Lower leg skin (tissue), 4 donors: ENCODE data around the gene TBX4. TPM values are rescaled to one million over a fixed set of nuclear protein-coding genes. Genes with fewer than 3 reads are reported as not detected.

ENCODE experiments used
- DNase-seq, 2 donors: peaks; one replicate each; pipeline ENCODE4 v3.0.0-alpha.2; 2019; ENCODE audit warnings: low spot score in 2 of 2
- H3K4me3 ChIP-seq: fragments of 200-600 bp; sonication (generic); 2 replicates; pipeline ENCODE4 v1.5.1; 2017; ENCODE audit warnings: mild to moderate bottlenecking, low read depth; ENCODE audit not compliant: poor library complexity, severe bottlenecking
- POLR2A ChIP-seq, 2 donors: fragments of 450-650 bp; IDR thresholded peaks; one replicate each; pipeline ENCODE4 v1.6.1; 2016 to 2017; ENCODE audit warnings: antibody characterized with exemption in 2 of 2, mild to moderate bottlenecking in 1 of 2, moderate library complexity in 1 of 2
- WGBS, 2 donors: methylation state at CpG; one replicate each; pipeline ENCODE4 v1.1.5; 2018; 5-methylcytosine and 5-hydroxymethylcytosine counted together
- intact Hi-C: fragments of 100-400 bp; cut with DNase I; formaldehyde crosslinking; loops from one replicate; pipeline ENCODE4 v1.15.0; 2023; ENCODE audit warnings: low total_unique reads
- total RNA-seq, 4 donors: library from RNA; depleted of rRNA; stranded (reverse); fragments of >200 nt; gene quantifications; one replicate each; pipeline ENCODE4 v1.1.0, GENCODE V29; 2016
- TF ChIP-seq, protein P1 (sequence below), 3 donors: fragments of 450-650 bp; IDR thresholded peaks; one replicate each; pipeline ENCODE4 v1.5.1; 2016; ENCODE audit warnings: antibody characterized with exemption in 3 of 3, mild to moderate bottlenecking in 3 of 3, moderate library complexity in 2 of 3

The TBX4 gene
- total RNA-seq, 4 donors from 2014 or later = 0.53 TPM; not detected in 3

GRCh38 chr17:61405686-61406536 lies 46.3 kb upstream of the TBX4 start:
- TF ChIP-seq, protein P1, sequence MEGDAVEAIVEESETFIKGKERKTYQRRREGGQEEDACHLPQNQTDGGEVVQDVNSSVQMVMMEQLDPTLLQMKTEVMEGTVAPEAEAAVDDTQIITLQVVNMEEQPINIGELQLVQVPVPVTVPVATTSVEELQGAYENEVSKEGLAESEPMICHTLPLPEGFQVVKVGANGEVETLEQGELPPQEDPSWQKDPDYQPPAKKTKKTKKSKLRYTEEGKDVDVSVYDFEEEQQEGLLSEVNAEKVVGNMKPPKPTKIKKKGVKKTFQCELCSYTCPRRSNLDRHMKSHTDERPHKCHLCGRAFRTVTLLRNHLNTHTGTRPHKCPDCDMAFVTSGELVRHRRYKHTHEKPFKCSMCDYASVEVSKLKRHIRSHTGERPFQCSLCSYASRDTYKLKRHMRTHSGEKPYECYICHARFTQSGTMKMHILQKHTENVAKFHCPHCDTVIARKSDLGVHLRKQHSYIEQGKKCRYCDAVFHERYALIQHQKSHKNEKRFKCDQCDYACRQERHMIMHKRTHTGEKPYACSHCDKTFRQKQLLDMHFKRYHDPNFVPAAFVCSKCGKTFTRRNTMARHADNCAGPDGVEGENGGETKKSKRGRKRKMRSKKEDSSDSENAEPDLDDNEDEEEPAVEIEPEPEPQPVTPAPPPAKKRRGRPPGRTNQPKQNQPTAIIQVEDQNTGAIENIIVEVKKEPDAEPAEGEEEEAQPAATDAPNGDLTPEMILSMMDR (IDR thresholded peaks at IDR 0.05) = no peak
- TF ChIP-seq POLR2A (IDR thresholded peaks at IDR 0.05) = no peak
- no peak overlapping the region for H3K4me3 ChIP-seq
- no peak for DNase-seq
- WGBS, 2 donors = 46 to 78% methylated on average over 18 to 19 of the region's 37 CpGs
- intact Hi-C loops = no loop called here

GRCh38 chr17:61406537-61406845 lies 45.7 kb upstream of the TBX4 start:
- no peak for DNase-seq
- intact Hi-C loops = no loop called here
- H3K4me3 ChIP-seq = no peak overlapping the region
- WGBS, 2 donors = 48 to 65% methylated on average over 1 of the region's 1 CpG
- TF ChIP-seq POLR2A (IDR thresholded peaks at IDR 0.05) = no peak
- TF ChIP-seq, protein P1 (IDR thresholded peaks at IDR 0.05) = no peak

DNA sequence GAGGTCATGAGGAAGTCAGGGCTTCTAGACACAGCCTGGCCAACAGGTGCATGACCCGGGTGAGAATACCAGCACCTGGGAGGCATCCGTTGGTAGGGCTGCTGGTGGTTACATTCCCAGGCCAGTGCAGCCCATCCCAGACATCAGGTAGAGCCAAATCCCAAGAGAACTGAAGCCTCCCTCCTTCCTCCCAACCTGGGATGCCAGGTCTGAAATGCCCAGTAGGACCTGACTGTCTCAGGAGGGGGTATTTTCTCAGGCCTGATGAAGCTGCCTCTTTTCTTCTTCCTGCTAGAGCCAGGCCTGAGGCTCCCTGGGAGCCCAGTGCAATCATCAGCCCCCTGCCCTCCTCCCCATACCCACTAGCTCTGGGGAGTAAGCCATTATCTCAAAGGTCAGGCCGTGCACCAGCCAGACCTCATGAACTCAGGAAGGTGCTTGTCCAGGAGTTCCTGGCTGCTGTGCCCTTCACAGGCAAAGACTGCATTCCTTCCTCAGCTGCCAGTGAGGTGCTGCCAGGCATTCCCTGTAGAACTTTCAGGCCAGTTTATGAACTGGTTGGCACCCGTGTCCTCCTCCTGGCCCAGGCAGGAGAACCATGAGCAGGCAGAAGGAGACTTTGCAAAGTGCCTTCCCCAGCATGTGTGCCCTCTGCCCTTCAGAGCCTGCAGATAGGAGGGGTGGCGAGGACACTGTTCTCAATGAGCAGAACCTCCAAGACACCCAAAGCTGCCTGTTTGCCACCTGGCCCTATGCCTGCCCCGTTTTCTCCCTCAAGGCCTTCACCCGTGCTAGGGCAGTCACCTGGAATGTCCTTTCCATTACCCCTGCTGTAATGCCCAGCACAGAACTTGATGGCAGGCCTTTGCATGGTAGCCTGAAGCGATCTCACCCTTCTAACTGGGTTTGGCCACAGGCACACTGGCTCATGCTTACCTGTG lies 45.0 kb upstream of the TBX4 start:
- intact Hi-C loops = no loop called here
- no peak for DNase-seq
- H3K4me3 ChIP-seq = no peak overlapping the region
- TF ChIP-seq, protein P1 (IDR thresholded peaks at IDR 0.05) = no peak
- no peak for TF ChIP-seq POLR2A (IDR thresholded peaks at IDR 0.05)
- WGBS, 2 donors = 72 to 75% methylated on average over 8 of the region's 8 CpGs

DNA sequence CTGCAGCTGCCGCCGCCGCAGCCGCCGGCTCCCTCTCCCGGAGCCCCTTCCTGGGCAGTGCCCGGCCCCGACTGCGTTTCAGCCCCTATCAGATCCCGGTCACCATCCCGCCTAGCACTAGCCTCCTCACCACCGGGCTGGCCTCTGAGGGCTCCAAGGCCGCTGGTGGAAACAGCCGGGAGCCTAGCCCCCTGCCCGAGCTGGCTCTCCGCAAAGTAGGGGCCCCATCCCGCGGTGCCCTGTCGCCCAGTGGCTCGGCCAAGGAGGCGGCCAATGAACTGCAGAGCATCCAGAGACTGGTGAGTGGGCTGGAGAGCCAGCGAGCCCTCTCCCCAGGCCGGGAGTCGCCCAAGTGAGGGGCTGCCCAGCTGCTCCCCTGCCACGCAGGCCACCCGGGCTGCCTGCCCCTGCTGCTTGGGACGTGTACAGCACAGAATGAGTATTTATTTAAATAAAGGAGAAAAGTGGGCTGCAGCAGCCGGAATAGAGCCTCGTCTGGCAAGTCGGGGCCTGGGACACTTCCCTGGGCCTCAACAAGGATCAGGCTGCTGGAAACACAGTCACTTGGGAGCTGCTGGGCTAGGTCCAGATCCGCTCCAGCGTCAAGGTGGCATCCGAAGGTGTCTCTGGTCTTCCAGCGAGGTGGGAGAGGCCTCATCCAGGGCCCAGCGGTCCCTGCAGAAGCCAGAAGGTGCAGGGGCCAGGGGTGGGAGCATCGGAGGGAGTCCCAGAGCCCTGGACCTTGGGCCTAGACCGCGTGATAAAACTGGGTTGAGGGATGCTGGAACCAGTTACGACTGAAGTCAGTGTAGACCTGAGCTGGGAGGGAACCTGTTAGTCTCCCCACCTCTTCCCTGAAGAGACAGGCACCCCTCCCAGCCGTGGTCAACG lies 43.8 kb upstream of the TBX4 start:
- no peak for DNase-seq
- WGBS, 2 donors = 73% methylated on average over 32 to 35 of the region's 41 CpGs
- no peak overlapping the region for H3K4me3 ChIP-seq
- intact Hi-C loops = no loop called here
- TF ChIP-seq, protein P1 (IDR thresholded peaks at IDR 0.05) = no peak
- TF ChIP-seq POLR2A (IDR thresholded peaks at IDR 0.05) = no peak
